ENCODE results near the gene GRK4.

GRK4 gene

GRCh38 chr4:3037957-3038461 is 74.6 kb downstream of the GRK4 start:
- in situ Hi-C loops (cut with HindIII; ENCODE audit: low sequenced_read_pairs) = no loop called here

GRCh38 chr4:3039706-3040366 is 76.5 kb downstream of the GRK4 start:
- in situ Hi-C loops (cut with HindIII; ENCODE audit: low sequenced_read_pairs) = no loop called here

GRCh38 chr4:3040452-3041191 is 77.3 kb downstream of the GRK4 start:
- in situ Hi-C loops (cut with HindIII; ENCODE audit: low sequenced_read_pairs) = no loop called here

- in situ Hi-C loops (cut with HindIII; ENCODE audit: low sequenced_read_pairs) = no loop called here
Measured at GRCh38 chr4:3041192-3042142, 78.1 kb downstream of the GRK4 start.

GRCh38 chr4:3042226-3042625 is 78.9 kb downstream of the GRK4 start:
- in situ Hi-C loops (cut with HindIII; ENCODE audit: low sequenced_read_pairs) = no loop called here

DNA sequence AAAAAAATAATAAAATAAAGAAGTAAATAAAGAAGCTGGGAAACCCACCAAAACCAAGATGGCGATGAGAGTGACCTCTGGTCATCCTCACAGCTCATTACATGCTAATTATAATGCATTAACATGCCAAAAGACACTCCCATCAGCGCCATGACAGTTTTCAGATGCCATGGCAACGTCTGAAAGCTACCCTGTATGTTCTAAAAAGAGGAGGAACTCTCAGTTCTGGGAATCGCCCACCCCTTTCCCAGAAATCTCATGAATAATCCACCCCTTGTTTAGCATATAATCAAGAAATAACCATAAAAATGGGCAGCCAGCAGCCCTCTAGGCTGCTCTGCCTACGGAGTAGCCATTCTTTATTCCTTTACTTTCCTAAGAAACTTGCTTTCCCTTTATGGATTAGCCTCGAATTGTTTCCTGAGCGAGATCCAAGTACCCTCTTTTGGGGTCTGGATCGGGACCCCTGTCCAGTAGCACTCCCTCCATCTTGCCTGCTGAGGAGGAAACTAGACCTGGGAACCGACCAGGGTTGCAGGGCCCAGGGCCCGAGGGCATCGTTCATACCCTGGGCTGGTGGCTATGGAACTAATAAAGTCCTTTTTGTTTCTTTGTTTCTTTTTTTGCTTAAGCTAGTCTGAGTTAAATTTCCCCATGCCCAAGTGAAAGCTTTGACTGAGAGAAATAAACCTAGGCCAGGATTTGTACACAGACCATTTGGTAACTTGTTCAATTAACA is 80.1 kb downstream of the GRK4 start:
- in situ Hi-C loops (cut with HindIII; ENCODE audit: low sequenced_read_pairs) = no loop called here

DNA sequence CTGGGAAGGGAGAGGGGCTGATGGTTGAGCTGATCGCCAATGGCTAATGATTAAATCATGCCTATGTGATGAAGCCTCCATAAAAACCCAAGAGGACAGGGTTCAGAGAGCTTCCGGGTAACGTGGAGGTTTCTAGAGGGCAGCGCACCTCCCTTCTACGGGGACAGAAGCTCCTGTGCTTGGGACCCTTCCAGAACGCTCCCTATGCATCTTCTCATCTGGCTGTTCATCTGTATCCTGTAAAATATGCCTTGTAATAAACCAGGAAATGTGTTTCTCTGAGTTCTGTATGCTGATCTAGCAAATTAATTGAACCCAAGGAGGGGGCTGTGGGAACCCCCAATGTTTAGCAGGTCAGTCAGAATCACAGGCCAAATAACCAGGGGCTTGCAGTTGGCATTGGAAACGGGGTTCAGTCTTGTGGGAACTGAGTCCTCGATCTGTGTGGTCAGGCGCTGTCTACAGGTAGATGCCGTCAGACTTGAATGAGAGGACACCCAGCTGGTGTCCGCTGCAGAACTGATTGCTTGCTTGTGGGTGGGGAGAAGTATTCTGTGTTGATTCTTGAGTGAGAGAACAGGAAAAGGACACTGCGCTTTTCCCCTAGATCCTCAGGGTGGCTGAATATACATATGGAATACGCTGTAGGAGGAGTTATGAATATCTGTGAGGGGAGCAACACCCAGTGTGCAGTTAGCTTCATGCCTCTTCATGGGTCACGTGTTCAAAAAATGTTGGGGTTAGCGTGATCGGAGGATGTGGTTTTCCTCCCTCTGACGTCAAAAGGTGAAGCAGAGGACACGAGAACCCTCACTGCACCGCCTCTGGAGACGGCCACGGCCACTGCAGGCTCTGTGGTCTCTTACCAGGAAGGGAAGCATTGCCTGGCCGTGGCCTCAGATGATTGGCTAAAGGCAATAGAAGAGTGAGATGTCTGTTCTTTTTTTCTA is 81.8 kb downstream of the GRK4 start:
- in situ Hi-C loops (cut with HindIII; ENCODE audit: low sequenced_read_pairs) = no loop called here

GRCh38 chr4:3046162-3046561 is 82.8 kb downstream of the GRK4 start:
- in situ Hi-C loops (cut with HindIII; ENCODE audit: low sequenced_read_pairs) = no loop called here

GRCh38 chr4:3046623-3047022 is 83.3 kb downstream of the GRK4 start:
- in situ Hi-C loops (cut with HindIII; ENCODE audit: low sequenced_read_pairs) = no loop called here

DNA sequence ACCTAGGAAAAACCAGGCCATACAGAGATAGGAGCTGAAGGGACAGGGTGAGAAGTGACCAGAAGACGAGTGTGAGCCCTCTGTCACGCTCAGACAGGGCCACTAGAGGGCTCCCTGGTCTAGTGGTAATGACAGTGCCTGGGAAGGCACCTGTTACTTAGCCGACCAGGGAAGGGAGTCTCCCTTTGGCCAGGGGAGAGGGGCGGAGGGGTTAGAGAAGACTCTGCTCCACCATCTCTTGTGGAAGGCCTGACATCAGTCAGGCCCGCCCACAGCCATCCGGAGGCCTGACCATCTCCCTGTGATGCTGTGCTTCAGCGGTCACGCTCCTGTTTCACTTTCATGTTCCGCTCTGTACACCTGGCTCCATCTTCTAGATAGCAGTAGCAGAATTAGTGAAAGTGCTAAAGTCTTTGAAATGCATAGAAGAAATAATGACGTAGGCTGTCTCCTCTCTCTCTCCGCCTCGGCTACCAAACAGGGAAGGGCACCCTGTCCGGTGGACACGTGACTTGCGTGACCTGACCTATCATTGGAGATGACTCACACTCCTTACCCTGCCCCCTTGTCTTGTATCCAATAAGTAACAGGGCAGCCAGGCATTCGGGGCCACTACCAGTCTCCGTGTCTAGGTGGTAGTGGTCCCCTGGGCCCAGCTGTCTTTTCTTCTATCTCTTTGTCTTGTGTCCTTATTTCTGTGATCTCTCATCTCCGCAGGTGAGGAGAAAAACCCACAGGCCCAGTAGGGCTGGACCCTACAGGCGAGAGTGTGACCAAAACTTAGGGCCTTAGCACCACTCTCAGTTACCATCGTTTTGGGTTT is 84.3 kb downstream of the GRK4 start:
- in situ Hi-C loops (cut with HindIII; ENCODE audit: low sequenced_read_pairs) = no loop called here

DNA sequence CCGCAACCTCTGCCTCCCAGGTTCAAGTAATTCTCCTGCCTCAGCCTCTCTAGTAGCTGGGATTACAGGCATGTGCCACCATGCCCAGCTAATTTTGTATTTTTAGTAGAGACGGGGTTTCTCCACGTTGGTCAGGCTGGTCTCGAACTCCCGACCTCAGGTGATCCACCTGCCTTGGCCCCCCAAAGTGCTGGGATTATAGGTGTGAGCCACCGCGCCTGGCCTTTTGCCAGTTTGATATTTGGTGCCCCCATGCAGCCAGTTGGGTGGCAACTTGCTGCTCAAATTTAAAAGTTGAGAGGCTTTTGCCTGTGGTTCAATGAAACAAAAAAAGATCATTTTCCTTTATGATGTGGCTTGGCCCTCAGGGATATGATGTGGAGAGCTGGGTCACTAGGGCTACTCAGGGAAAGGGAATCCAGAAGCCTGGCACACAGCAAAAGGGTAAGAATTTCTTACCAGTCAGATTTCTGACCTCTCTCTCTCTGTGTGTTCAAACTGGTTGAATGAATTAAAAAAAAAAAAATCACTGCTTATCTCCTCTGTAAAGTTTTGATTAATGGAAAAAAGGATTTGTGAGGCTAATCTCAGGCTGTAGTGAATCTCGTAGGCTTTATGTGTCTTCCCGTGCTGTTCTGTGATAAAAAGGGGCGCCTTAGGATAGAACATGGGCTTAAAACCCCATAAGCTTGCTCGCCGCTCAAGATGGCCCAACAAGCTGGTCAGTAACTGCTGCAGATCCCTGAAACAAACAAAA is 87.9 kb downstream of the GRK4 start:
- in situ Hi-C loops (cut with HindIII; ENCODE audit: low sequenced_read_pairs) = loop anchor here (10.0 kb wide), 1 partner anchor 77 kb away; no protein-coding TSS in a partner anchor

DNA sequence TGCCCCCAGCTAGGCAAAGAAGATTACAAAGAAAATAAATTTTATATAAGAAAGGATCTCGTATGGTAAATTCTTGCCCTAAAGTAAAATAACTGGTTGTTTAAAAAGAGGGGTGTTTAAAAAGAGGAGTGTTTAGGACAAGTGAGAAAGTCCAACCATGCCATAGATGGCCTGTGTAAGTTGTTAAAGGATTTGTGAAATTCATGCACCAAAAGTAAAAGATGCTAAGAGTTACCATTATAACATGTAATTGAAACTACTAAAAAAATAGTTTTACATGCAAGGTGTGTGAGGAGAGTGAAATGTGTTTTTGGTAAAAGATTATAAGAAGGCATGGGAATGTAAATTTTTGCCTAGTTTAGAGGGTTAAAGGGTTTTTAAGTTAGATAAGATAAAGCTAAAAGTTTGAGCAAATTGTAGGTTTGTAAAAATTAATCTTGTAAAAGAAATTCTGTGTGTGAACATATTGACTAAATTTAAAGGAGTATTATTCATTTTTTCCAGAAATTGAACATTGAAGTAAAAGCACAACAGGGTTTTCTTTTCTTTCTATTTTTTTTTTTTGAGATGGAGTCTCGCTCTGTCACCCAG is 90.9 kb downstream of the GRK4 start:
- in situ Hi-C loops (cut with HindIII; ENCODE audit: low sequenced_read_pairs) = loop anchor here (10.0 kb wide), 1 partner anchor 79 kb away; no protein-coding TSS in a partner anchor

- in situ Hi-C loops (cut with HindIII; ENCODE audit: low sequenced_read_pairs) = loop anchor here (10.0 kb wide), 1 partner anchor 85 kb away; no protein-coding TSS in a partner anchor
Measured at GRCh38 chr4:3059943-3060342, 96.6 kb downstream of the GRK4 start.

GRCh38 chr4:3060946-3061345 is 97.6 kb downstream of the GRK4 start:
- in situ Hi-C loops (cut with HindIII; ENCODE audit: low sequenced_read_pairs) = no loop called here

DNA sequence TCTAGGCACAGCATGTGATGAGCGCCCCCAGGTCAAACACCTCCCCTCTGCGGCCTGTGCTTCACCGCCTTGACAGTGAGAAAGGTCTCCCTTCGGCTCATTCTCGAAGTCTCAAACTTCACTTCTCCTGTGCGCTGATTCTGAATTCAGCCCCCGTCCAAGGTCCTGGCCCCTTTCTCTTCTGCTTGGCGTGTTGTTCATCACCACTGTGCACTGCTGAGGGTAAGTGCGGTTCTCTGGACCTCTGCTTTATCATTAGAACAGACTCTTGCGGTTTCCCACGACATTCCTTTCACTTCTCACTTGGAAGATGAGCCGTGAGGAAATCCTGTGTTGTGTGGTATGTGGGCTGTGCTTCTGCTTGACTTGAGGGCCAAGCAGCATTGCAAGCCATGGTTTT is 99.1 kb downstream of the GRK4 start:
- in situ Hi-C loops (cut with HindIII; ENCODE audit: low sequenced_read_pairs) = no loop called here

GRCh38 chr4:3065551-3065950 is 102.2 kb downstream of the GRK4 start:
- in situ Hi-C loops (cut with HindIII; ENCODE audit: low sequenced_read_pairs) = no loop called here

DNA sequence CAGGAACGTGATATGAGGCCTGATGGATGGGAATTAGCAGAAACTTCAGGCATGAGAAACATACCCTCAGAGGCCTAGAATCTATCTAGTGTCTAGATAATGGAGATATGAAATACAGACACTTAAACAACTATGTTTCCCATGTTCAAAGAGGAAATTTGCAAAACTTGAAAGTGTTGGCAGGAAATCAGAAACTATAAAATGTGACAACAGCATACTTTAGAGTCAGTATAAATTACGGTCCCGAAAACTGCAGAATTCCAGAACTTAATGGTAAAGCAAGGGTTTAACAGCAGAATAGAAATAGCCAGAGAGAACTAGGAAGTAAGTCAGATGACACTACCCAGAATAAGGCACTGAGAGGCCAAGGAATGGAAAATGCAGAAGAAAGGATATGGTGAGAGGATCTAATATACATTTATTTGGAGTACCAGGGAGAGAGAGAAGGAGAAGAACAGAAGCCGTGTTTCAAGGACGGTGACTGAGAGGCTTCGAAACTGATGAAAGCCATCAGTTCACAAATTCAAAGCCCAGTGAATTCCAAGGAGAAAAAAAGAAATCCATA is 103.5 kb downstream of the GRK4 start:
- in situ Hi-C loops (cut with HindIII; ENCODE audit: low sequenced_read_pairs) = no loop called here

All from DLD1 (cell line).